ENCODE measurements around the gene IRF1. TPM values are rescaled to one million over a fixed set of nuclear protein-coding genes. Genes with fewer than 3 reads are reported as not detected.

The IRF1 gene
- total and polyA plus RNA-seq, 2 of the 4 experiments (the other 2 are of a cell fraction): 11.1 to 18.9 TPM

GRCh38 chr5:132528866-132529634 lies 38.5 kb upstream of the IRF1 start:
- no peak for ATAC-seq (ENCODE audit: low read depth)
- Histone ChIP-seq H4K8ac (ENCODE audit: low read depth in 2 of 2, low read length in 2 of 2) (no peak overlapping the region), H3K27me3 (ENCODE audit: control insufficient read depth, insufficient read depth, low read length) (peaks cover 23% of the 10 kb centered on the region), H3K36me3 (ENCODE audit: control insufficient read depth, insufficient read depth, low read length) (no peaks in the 10 kb centered on the region), H2AK5ac (ENCODE audit: low read depth, low read length) (no peak overlapping the region), H3K4me3 (ENCODE audit: insufficient read depth, low read depth, low read length) (no peak overlapping the region), H3K14ac (replicated peaks; ENCODE audit: low read depth, low read length) (no peak overlapping the region), H4K20me1 (ENCODE audit: insufficient read depth, low read length) (no peaks in the 10 kb centered on the region), H2AFZ (replicated peaks; ENCODE audit: low read length, poor library complexity) (no peak overlapping the region), H3K4me1 (ENCODE audit: control insufficient read depth, insufficient read depth, low read length) (peaks cover 1% of the 10 kb centered on the region; the same call in 1 of the 2 replicates), H3K9me1 (ENCODE audit: insufficient read depth, low read length) (peaks cover 3% of the 10 kb centered on the region; the same call in 1 of the 2 replicates), H3K4me2 (ENCODE audit: low read depth, low read length) (no peak overlapping the region), H3K18ac (ENCODE audit: low read depth, low read length) (no peak overlapping the region), H3K56ac (ENCODE audit: extremely low read depth, insufficient read depth, low read length) (no peak overlapping the region), H3K9me3 (ENCODE audit: control insufficient read depth, insufficient read depth, low read length) (no peaks in the 10 kb centered on the region), H3K79me1 (ENCODE audit: low read depth in 1 of 2, low read length in 2 of 2) (no peaks in the 10 kb centered on the region), H4K91ac (ENCODE audit: insufficient read depth, low read depth, low read length) (no peak overlapping the region), H2BK120ac (ENCODE audit: low read depth, low read length) (no peak overlapping the region), H2BK20ac (ENCODE audit: low read depth, low read length) (no peak overlapping the region), H3K27ac (ENCODE audit: insufficient read depth, low read length) (no peak overlapping the region), H3K4ac (ENCODE audit: low read depth, low read length) (no peak overlapping the region; the same call in 1 of the 2 replicates), H2BK15ac (ENCODE audit: low read depth, low read length) (no peak overlapping the region), H3K23ac (ENCODE audit: low read depth, low read length) (no peak overlapping the region), H3K9ac (ENCODE audit: low read depth, low read length) (no peak overlapping the region), H2AK9ac (replicated peaks; ENCODE audit: low read depth, low read length, poor library complexity) (peak overlapping the region; percentile 21), H2BK5ac (ENCODE audit: low read depth, low read length, poor library complexity, severe bottlenecking) (no peak overlapping the region), H4K5ac (ENCODE audit: low read depth, low read length) (no peak overlapping the region)
- TF ChIP-seq RFX5 (IDR thresholded peaks at IDR 0.05; ENCODE audit: low read depth, low read length) (no peak), POLR2A (IDR thresholded peaks at IDR 0.05; ENCODE audit: low read depth, low read length) (no peak), CTCF (conservative IDR thresholded peaks at IDR 0.05; ENCODE audit: low read depth, low read length) (no peak), RCOR1 (IDR thresholded peaks at IDR 0.05; ENCODE audit: insufficient replicate concordance, low read length) (no peak), CHD1 (IDR thresholded peaks at IDR 0.05; ENCODE audit: low read depth, low read length) (no peak), FOS (IDR thresholded peaks at IDR 0.05; ENCODE audit: low read depth, low read length) (no peak)
- intact Hi-C loops (cut with micrococcal nuclease): loop anchor here (5.0 to 10.0 kb wide), 2 partner anchors 176 to 293 kb away; no protein-coding TSS in a partner anchor
- dilution Hi-C loops (cut with HindIII; ENCODE audit: low sequenced_read_pairs, unreplicated experiment): no loop called here
- 80% methylated on average over 1 of the region's 6 CpGs; no CpG with 5 or more reads in 1 of the 2 experiments for WGBS, 2 experiments (ENCODE audit: extremely low coverage in 2 of 2, insufficient read length in 1 of 2)
- POLR2A ChIA-PET (ENCODE audit: unreplicated experiment): no interaction called here
- DNase-seq: no peak
- CTCF ChIA-PET: no interaction called here
- BruUV-seq (replicated peaks): no TSS peak
- in situ Hi-C loops (cut with MboI; ENCODE audit: low sequenced_read_pairs): loop anchor here (10.0 kb wide), 1 partner anchor 186 kb away; no protein-coding TSS in a partner anchor
